PC-9 (cell line): ENCODE data around the gene ZFAND6. TPM values are rescaled to one million over a fixed set of nuclear protein-coding genes. Genes with fewer than 3 reads are reported as not detected.

Experiments used
- BruUV-seq: library from RNA; stranded (reverse); fragments of 400-500 nt; replicated peaks from 2 replicates; lab custom pipeline; 2021; lab: Mats Ljungman, UMichigan
- CTCF ChIA-PET: fragments of 300-600 bp; sonication (Branson Sonifier 250); formaldehyde crosslinking; loops from one replicate; lab custom pipeline; 2022; ENCODE audit warnings: antibody characterized with exemption; lab: Charles Lee
- POLR2A ChIA-PET: fragments of 300-600 bp; sonication (Branson Sonifier 250); formaldehyde crosslinking; loops from one replicate; lab custom pipeline; 2022; ENCODE audit warnings: antibody characterized with exemption; ENCODE audit not compliant: unreplicated experiment; lab: Charles Lee
- DNase-seq, 2 experiments: peaks; one replicate each; pipeline versions ENCODE4 v3.0.0 to v3.0.0-alpha.2; 2015 to 2022; ENCODE audit warnings: mixed read lengths in 1 of 2
- H2AFZ ChIP-seq: fragments of 200-600 bp; sonication (generic); 2 replicates; pipeline ENCODE4 v1.8.1; 2017; ENCODE audit warnings: antibody characterized with exemption
- H3F3A ChIP-seq: fragments of 200-600 bp; sonication (generic); 2 replicates; pipeline ENCODE4 v1.8.1; 2017; ENCODE audit warnings: antibody characterized with exemption, mild to moderate bottlenecking, low read depth; ENCODE audit not compliant: insufficient read depth
- H3K27ac ChIP-seq: fragments of 200-600 bp; sonication (generic); 2 replicates; pipeline ENCODE4 v1.6.1; 2016; ENCODE audit warnings: mixed run types
- H3K27me3 ChIP-seq: fragments of 200-600 bp; sonication (generic); 2 replicates; pipeline ENCODE4 v1.6.1; 2016; ENCODE audit warnings: low read depth, mixed run types; ENCODE audit not compliant: insufficient read depth
- H3K36me3 ChIP-seq: fragments of 200-600 bp; sonication (generic); 2 replicates; pipeline ENCODE4 v1.6.1; 2016; ENCODE audit warnings: low read depth, mixed run types
- H3K4me1 ChIP-seq: fragments of 200-600 bp; sonication (generic); replicated peaks from 2 replicates; pipeline ENCODE4 v1.6.1; 2016; ENCODE audit warnings: mixed run types; ENCODE audit not compliant: insufficient read depth
- H3K4me2 ChIP-seq: fragments of 200-600 bp; sonication (generic); 2 replicates; pipeline ENCODE4 v1.6.1; 2017; ENCODE audit warnings: mixed run types
- H3K4me3 ChIP-seq: fragments of 200-600 bp; sonication (generic); 2 replicates; pipeline ENCODE4 v1.6.1; 2016; ENCODE audit warnings: mixed run types
- H3K79me2 ChIP-seq: fragments of 200-600 bp; sonication (generic); 2 replicates; pipeline ENCODE4 v1.6.1; 2017; ENCODE audit warnings: low read depth, mixed run types
- H3K9me2 ChIP-seq: fragments of 200-600 bp; sonication (generic); 2 replicates; pipeline ENCODE4 v1.8.1; 2017; ENCODE audit warnings: mild to moderate bottlenecking; ENCODE audit not compliant: insufficient read depth
- H3K9me3 ChIP-seq: fragments of 200-600 bp; sonication (generic); 2 replicates; pipeline ENCODE4 v1.8.1; 2016; ENCODE audit warnings: low read depth; ENCODE audit not compliant: insufficient read depth
- H4K20me1 ChIP-seq: fragments of 200-600 bp; sonication (generic); 2 replicates; pipeline ENCODE4 v1.8.1; 2017; ENCODE audit not compliant: insufficient read depth
- EZH2 ChIP-seq: fragments of 200-600 bp; sonication (generic); IDR thresholded peaks from 2 replicates; pipeline ENCODE4 v1.8.0; 2017; ENCODE audit warnings: antibody characterized with exemption, low read depth
- intact Hi-C: fragments of 100-400 bp; cut with micrococcal nuclease; formaldehyde crosslinking; loops from one replicate; pipeline ENCODE4 v1.10.0; 2022; ENCODE audit not compliant: unreplicated experiment
- total RNA-seq: library from RNA; stranded (reverse); gene quantifications from 2 replicates; pipeline ENCODE4 v1.2.3, GENCODE V29; 2021
- TF ChIP-seq, protein P1 (sequence below): fragments of 200-600 bp; sonication (generic); conservative IDR thresholded peaks from 2 replicates; pipeline ENCODE4 v1.6.1; 2017; ENCODE audit warnings: mixed run types, antibody characterized with exemption, mild to moderate bottlenecking, moderate library complexity

The ZFAND6 gene
- total RNA-seq, 1 experiment from 2014 or later: 68.3 TPM

DNA sequence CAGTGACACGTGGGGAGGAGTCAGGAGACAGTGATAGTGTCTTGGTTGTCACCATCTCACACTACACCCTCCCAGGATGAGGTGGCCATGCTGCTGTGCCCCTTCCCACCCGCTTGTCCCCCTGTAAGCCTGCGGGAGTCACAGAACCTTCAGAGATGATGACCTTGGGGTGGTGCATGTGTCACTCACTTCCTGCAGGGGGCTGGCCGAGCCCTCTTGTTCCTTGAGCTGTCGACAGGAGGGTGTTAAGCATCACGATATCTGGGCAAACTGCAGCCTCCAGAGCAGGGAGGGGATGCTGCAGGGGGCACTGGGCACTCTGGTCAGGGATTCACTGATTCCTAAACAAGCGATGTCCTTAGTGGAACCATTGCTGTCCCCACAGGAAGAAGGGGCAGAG is 121.0 kb downstream of the ZFAND6 start:
- no peaks in the 10 kb centered on the region for H3K9me2 ChIP-seq
- H3F3A ChIP-seq: peaks cover 18% of the 10 kb centered on the region
- no peak overlapping the region for H3K4me2 ChIP-seq
- intact Hi-C loops: no loop called here
- H3K27ac ChIP-seq: no peak overlapping the region
- H3K9me3 ChIP-seq: no peaks in the 10 kb centered on the region
- H2AFZ ChIP-seq: no peak overlapping the region
- ChIA-PET POLR2A (interaction anchor here (0.7 kb wide), 1 partner anchor 27 kb away, joined by 3 read pairs; no protein-coding TSS in a partner anchor), CTCF (no interaction called here)
- no TSS peak for BruUV-seq
- H3K4me1 ChIP-seq: peaks cover 20% of the 10 kb centered on the region
- H3K36me3 ChIP-seq: peaks cover 30% of the 10 kb centered on the region
- no peak overlapping the region for H3K4me3 ChIP-seq
- no peak for DNase-seq
- H3K27me3 ChIP-seq: no peaks in the 10 kb centered on the region
- no peaks in the 10 kb centered on the region for H3K79me2 ChIP-seq
- H4K20me1 ChIP-seq: no peaks in the 10 kb centered on the region
- TF ChIP-seq, protein P1, sequence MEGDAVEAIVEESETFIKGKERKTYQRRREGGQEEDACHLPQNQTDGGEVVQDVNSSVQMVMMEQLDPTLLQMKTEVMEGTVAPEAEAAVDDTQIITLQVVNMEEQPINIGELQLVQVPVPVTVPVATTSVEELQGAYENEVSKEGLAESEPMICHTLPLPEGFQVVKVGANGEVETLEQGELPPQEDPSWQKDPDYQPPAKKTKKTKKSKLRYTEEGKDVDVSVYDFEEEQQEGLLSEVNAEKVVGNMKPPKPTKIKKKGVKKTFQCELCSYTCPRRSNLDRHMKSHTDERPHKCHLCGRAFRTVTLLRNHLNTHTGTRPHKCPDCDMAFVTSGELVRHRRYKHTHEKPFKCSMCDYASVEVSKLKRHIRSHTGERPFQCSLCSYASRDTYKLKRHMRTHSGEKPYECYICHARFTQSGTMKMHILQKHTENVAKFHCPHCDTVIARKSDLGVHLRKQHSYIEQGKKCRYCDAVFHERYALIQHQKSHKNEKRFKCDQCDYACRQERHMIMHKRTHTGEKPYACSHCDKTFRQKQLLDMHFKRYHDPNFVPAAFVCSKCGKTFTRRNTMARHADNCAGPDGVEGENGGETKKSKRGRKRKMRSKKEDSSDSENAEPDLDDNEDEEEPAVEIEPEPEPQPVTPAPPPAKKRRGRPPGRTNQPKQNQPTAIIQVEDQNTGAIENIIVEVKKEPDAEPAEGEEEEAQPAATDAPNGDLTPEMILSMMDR: no peak
- TF ChIP-seq EZH2: no peak

DNA sequence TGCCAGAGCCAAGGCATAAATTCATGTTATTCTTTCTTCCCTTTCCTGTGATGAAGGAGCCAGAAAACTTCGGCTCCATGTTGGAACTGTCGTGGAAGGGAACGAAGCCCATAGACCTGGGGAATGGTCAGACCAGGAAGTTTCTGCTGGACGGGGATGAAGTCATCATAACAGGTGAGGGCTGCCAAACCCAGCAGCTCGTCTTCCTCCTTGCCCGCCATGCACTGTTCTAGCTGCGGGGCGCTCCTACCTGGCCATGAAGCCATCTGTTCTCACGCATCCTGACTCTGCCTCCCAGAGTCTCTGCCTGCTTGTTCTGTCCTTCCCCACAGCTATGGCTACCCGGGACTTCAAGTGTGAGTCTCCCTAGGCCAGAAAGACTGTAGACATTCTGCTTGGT is 121.5 kb downstream of the ZFAND6 start:
- Histone ChIP-seq H3F3A (peaks cover 18% of the 10 kb centered on the region), H3K4me2 (no peak overlapping the region), H3K79me2 (no peaks in the 10 kb centered on the region), H3K36me3 (peaks cover 30% of the 10 kb centered on the region), H3K4me3 (no peak overlapping the region), H3K27ac (no peak overlapping the region), H3K9me2 (no peaks in the 10 kb centered on the region), H2AFZ (no peak overlapping the region), H3K4me1 (peaks cover 20% of the 10 kb centered on the region), H4K20me1 (no peaks in the 10 kb centered on the region), H3K27me3 (no peaks in the 10 kb centered on the region), H3K9me3 (no peaks in the 10 kb centered on the region)
- ChIA-PET POLR2A (no interaction called here), CTCF (no interaction called here)
- intact Hi-C loops: no loop called here
- DNase-seq: no peak
- no peak for TF ChIP-seq EZH2
- TF ChIP-seq, protein P1: no peak
- BruUV-seq: no TSS peak

DNA sequence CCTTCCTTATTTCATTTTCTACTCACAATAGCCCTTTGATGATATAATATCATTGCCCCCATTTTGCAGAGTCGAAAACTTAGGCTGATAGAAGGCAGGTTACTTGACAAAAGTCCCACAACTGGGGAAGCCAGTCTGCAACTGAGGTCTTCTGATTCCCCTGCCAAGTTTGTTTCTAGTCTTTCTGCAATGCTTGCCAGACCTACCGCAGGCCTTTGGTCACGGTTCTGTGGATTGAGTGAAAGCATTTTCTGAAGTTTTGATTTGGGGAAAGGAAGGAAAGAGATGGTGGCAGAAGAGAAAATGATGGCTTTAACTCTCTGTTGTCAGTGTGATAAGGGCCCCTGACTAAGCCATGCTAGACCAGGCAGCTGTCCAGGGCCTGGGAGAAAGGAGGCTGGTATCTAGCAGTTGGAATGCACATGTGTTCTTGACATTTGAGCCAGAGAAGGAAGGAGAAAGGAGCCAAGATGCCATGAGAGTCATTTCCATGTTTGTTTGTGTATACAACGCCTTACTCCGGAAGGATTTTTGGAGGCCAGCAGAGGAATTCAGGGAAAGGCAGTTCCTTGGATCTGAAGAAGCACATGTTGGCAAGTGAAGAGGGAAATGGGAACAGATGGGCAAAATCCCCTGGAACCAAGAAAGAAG is 123.3 kb downstream of the ZFAND6 start:
- Histone ChIP-seq H3K36me3 (peaks cover 23% of the 10 kb centered on the region), H3K9me2 (no peaks in the 10 kb centered on the region), H3K27me3 (no peaks in the 10 kb centered on the region), H3K27ac (no peak overlapping the region), H3K4me1 (peaks cover 20% of the 10 kb centered on the region), H2AFZ (no peak overlapping the region), H3F3A (peaks cover 12% of the 10 kb centered on the region), H3K4me2 (no peak overlapping the region), H3K9me3 (no peaks in the 10 kb centered on the region), H4K20me1 (no peaks in the 10 kb centered on the region), H3K4me3 (no peak overlapping the region), H3K79me2 (no peaks in the 10 kb centered on the region)
- TF ChIP-seq EZH2: no peak
- TF ChIP-seq, protein P1: no peak
- intact Hi-C loops: no loop called here
- ChIA-PET CTCF (no interaction called here), POLR2A (no interaction called here)
- no TSS peak for BruUV-seq
- DNase-seq: no peak
